IPS DF 4.7 (cell line): ENCODE data around the gene NAPG.
"Not testable (repeated sequence)": the region's sequence is repeated elsewhere in the genome, so short reads cannot be mapped to it uniquely, and the experiment has no call there.

Experiments
- DNase-seq: peaks from one replicate; pipeline ENCODE4 v3.0.0-alpha.2; 2013; ENCODE audit warnings: low spot score; ENCODE audit errors: extremely low read depth

The NAPG gene

GRCh38 chr18:10525697-10526560 is at the start of gene NAPG:
Gene NAPG (plus strand): TSS chr18:10526027. CDS start chr18:10526103, 76 bp downstream.
- DNase-seq, result peak; percentile 58

- DNase-seq, result no peak
Observed at GRCh38 chr18:10476338-10476791, 49.5 kb upstream of the NAPG start.

GRCh38 chr18:10477121-10477862 is 48.5 kb upstream of the NAPG start:
- DNase-seq, result no peak

- DNase-seq, result no peak
Observed at GRCh38 chr18:10477863-10478260, 48.0 kb upstream of the NAPG start.

GRCh38 chr18:10481831-10482230 is 44.0 kb upstream of the NAPG start:
- no peak for DNase-seq

- no peak for DNase-seq
Observed at GRCh38 chr18:10482363-10482984, 43.4 kb upstream of the NAPG start.

GRCh38 chr18:10482985-10483949 is 42.6 kb upstream of the NAPG start:
- no peak for DNase-seq

GRCh38 chr18:10485475-10485874 is 40.4 kb upstream of the NAPG start:
- no peak for DNase-seq

GRCh38 chr18:10486362-10486761 is 39.5 kb upstream of the NAPG start:
- DNase-seq, result no peak

GRCh38 chr18:10487154-10487553 is 38.7 kb upstream of the NAPG start:
- no peak for DNase-seq

- DNase-seq, result no peak
Observed at GRCh38 chr18:10488017-10488416, 37.8 kb upstream of the NAPG start.

GRCh38 chr18:10490401-10491165 is 35.2 kb upstream of the NAPG start:
- DNase-seq, result no peak

- no peak for DNase-seq
Observed at GRCh38 chr18:10495936-10496335, 29.9 kb upstream of the NAPG start.

GRCh38 chr18:10497206-10497749 is 28.5 kb upstream of the NAPG start:
- no peak for DNase-seq

- DNase-seq, result no peak
Observed at GRCh38 chr18:10499230-10499629, 26.6 kb upstream of the NAPG start.

GRCh38 chr18:10500038-10500437 is 25.8 kb upstream of the NAPG start:
- DNase-seq, result no peak

- no peak for DNase-seq
Observed at GRCh38 chr18:10504723-10505122, 21.1 kb upstream of the NAPG start.

GRCh38 chr18:10505892-10506291 is 19.9 kb upstream of the NAPG start:
- DNase-seq, result not testable (repeated sequence)

GRCh38 chr18:10508591-10508990 is 17.2 kb upstream of the NAPG start:
- DNase-seq, result no peak

- no peak for DNase-seq
Observed at GRCh38 chr18:10511236-10511635, 14.6 kb upstream of the NAPG start.
